ENCODE measurements around the gene TNFSF18. TPM values are rescaled to one million over a fixed set of nuclear protein-coding genes. Genes with fewer than 3 reads are reported as not detected.

The TNFSF18 gene
- polyA plus RNA-seq, 1 donor from 2014 or later: not detected

- H3K4me3 ChIP-seq (ENCODE audit: low read length): no peak overlapping the region
- H3K27ac ChIP-seq (ENCODE audit: low read length): no peak overlapping the region
- no peak for TF ChIP-seq RAD21 (conservative IDR thresholded peaks at IDR 0.05)
- no peak for TF ChIP-seq CTCF (IDR thresholded peaks at IDR 0.05; ENCODE audit: poor library complexity, severe bottlenecking)
- H3K9ac ChIP-seq (ENCODE audit: low read length): no peak overlapping the region
- no peaks in the 10 kb centered on the region for H3K36me3 ChIP-seq (ENCODE audit: insufficient read depth, low read length)
- no peaks in the 10 kb centered on the region for H3F3A ChIP-seq (ENCODE audit: insufficient read depth, low read length, poor library complexity, severe bottlenecking)
- H2AFZ ChIP-seq (ENCODE audit: low read depth, low read length): no peak overlapping the region
- H3K27me3 ChIP-seq (ENCODE audit: insufficient read depth, low read depth, low read length): no peaks in the 10 kb centered on the region
- no peaks in the 10 kb centered on the region for H4K20me1 ChIP-seq (ENCODE audit: insufficient read depth)
- H3K79me2 ChIP-seq (replicated peaks; ENCODE audit: insufficient read depth, low read length): no peaks in the 10 kb centered on the region
- no peaks in the 10 kb centered on the region for H3K9me2 ChIP-seq (ENCODE audit: insufficient read depth, low read length)
- no peak overlapping the region for H3K4me2 ChIP-seq (ENCODE audit: low read length)
- H3K9me3 ChIP-seq (ENCODE audit: low read length): no peaks in the 10 kb centered on the region
Observed at GRCh38 chr1:173016419-173016818, 34.3 kb downstream of the TNFSF18 start.

DNA sequence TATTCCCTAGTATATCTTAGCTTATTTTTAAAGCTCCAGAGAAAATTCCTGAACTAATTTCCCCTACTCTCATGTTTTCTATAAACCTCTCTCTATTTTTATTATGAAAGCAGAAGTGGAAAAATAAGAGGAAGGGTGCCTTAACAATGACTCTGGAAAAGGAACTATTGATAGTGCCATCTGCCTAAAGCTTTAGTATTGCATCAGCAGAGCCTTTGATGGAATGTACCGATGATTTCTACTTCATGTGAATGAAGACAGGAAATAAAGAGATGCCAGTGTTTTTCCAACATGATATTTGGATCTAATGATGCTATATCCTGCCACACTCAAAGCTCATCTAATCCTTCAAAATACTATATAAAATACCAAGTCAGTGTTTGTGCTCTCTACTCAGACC is 35.1 kb downstream of the TNFSF18 start:
- Histone ChIP-seq H2AFZ (ENCODE audit: low read depth, low read length) (no peak overlapping the region), H3K27me3 (ENCODE audit: insufficient read depth, low read depth, low read length) (no peaks in the 10 kb centered on the region), H3K4me2 (ENCODE audit: low read length) (no peak overlapping the region), H3K9me2 (ENCODE audit: insufficient read depth, low read length) (no peaks in the 10 kb centered on the region), H3F3A (ENCODE audit: insufficient read depth, low read length, poor library complexity, severe bottlenecking) (no peaks in the 10 kb centered on the region), H3K4me3 (ENCODE audit: low read length) (no peak overlapping the region), H3K27ac (ENCODE audit: low read length) (no peak overlapping the region), H3K36me3 (ENCODE audit: insufficient read depth, low read length) (no peaks in the 10 kb centered on the region), H4K20me1 (ENCODE audit: insufficient read depth) (no peaks in the 10 kb centered on the region), H3K79me2 (replicated peaks; ENCODE audit: insufficient read depth, low read length) (no peaks in the 10 kb centered on the region), H3K9me3 (ENCODE audit: low read length) (no peaks in the 10 kb centered on the region), H3K9ac (ENCODE audit: low read length) (no peak overlapping the region)
- no peak for TF ChIP-seq POLR2AphosphoS5 (IDR thresholded peaks at IDR 0.05)
- no peak for TF ChIP-seq RAD21 (conservative IDR thresholded peaks at IDR 0.05)
- no peak for TF ChIP-seq SMC3 (conservative IDR thresholded peaks at IDR 0.05; ENCODE audit: poor library complexity)
- TF ChIP-seq CTCF (IDR thresholded peaks at IDR 0.05; ENCODE audit: poor library complexity, severe bottlenecking): no peak
- TF ChIP-seq EP300 (conservative IDR thresholded peaks at IDR 0.05; ENCODE audit: poor library complexity, severe bottlenecking): no peak
- TF ChIP-seq TAF1 (IDR thresholded peaks at IDR 0.05; ENCODE audit: low read depth): no peak
- TF ChIP-seq MXI1 (conservative IDR thresholded peaks at IDR 0.05; ENCODE audit: poor library complexity, severe bottlenecking): no peak
- TF ChIP-seq, protein P1, sequence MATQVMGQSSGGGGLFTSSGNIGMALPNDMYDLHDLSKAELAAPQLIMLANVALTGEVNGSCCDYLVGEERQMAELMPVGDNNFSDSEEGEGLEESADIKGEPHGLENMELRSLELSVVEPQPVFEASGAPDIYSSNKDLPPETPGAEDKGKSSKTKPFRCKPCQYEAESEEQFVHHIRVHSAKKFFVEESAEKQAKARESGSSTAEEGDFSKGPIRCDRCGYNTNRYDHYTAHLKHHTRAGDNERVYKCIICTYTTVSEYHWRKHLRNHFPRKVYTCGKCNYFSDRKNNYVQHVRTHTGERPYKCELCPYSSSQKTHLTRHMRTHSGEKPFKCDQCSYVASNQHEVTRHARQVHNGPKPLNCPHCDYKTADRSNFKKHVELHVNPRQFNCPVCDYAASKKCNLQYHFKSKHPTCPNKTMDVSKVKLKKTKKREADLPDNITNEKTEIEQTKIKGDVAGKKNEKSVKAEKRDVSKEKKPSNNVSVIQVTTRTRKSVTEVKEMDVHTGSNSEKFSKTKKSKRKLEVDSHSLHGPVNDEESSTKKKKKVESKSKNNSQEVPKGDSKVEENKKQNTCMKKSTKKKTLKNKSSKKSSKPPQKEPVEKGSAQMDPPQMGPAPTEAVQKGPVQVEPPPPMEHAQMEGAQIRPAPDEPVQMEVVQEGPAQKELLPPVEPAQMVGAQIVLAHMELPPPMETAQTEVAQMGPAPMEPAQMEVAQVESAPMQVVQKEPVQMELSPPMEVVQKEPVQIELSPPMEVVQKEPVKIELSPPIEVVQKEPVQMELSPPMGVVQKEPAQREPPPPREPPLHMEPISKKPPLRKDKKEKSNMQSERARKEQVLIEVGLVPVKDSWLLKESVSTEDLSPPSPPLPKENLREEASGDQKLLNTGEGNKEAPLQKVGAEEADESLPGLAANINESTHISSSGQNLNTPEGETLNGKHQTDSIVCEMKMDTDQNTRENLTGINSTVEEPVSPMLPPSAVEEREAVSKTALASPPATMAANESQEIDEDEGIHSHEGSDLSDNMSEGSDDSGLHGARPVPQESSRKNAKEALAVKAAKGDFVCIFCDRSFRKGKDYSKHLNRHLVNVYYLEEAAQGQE (IDR thresholded peaks at IDR 0.05; ENCODE audit: borderline replicate concordance): no peak
- no peak for TF ChIP-seq EZH2 (IDR thresholded peaks at IDR 0.05; ENCODE audit: borderline replicate concordance, insufficient read depth, low read length, poor library complexity, severe bottlenecking)

Measured in neural cell (in vitro differentiated cells).